C4-2B (cell line): ENCODE measurements around the gene SHISA6.

Experiments used
- ZFX ChIP-seq: fragments of 450-650 bp; IDR thresholded peaks from 2 replicates; pipeline ENCODE4 v1.6.1; 2017
- TF ChIP-seq, protein P1 (sequence below): fragments of 450-650 bp; conservative IDR thresholded peaks from 2 replicates; pipeline ENCODE4 v1.5.1; 2017; ENCODE audit warnings: mild to moderate bottlenecking

DNA sequence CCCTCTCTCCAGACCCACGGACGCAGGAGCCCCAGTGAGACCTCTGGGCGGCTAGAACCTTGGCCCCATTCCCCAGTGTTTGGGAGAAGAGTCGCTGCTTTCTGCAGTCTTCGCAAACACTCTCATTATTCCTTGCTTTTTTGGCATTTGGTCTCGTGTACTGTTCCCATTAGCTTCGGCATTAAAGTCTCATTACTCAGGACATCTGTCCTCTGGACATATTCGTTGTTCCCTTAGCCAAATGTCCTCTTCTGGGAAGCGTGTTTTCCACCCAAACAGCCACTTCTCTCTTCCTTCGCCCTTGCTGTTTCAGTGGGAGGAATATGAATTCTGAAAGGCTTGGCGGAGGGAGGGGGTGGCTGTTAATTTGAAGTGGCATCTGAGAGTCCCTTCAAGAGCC, 11.1 kb downstream of the SHISA6 start:
- TF ChIP-seq, protein P1, sequence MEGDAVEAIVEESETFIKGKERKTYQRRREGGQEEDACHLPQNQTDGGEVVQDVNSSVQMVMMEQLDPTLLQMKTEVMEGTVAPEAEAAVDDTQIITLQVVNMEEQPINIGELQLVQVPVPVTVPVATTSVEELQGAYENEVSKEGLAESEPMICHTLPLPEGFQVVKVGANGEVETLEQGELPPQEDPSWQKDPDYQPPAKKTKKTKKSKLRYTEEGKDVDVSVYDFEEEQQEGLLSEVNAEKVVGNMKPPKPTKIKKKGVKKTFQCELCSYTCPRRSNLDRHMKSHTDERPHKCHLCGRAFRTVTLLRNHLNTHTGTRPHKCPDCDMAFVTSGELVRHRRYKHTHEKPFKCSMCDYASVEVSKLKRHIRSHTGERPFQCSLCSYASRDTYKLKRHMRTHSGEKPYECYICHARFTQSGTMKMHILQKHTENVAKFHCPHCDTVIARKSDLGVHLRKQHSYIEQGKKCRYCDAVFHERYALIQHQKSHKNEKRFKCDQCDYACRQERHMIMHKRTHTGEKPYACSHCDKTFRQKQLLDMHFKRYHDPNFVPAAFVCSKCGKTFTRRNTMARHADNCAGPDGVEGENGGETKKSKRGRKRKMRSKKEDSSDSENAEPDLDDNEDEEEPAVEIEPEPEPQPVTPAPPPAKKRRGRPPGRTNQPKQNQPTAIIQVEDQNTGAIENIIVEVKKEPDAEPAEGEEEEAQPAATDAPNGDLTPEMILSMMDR: no peak
- no peak for TF ChIP-seq ZFX
